Globus pallidus (tissue), 1 donor: ENCODE results near the gene TOMM7.

Experiments used
- DNase-seq: peaks from one replicate; pipeline ENCODE4 v3.0.0-alpha.2; 2015; ENCODE audit warnings: low spot score

Gene TOMM7

DNA sequence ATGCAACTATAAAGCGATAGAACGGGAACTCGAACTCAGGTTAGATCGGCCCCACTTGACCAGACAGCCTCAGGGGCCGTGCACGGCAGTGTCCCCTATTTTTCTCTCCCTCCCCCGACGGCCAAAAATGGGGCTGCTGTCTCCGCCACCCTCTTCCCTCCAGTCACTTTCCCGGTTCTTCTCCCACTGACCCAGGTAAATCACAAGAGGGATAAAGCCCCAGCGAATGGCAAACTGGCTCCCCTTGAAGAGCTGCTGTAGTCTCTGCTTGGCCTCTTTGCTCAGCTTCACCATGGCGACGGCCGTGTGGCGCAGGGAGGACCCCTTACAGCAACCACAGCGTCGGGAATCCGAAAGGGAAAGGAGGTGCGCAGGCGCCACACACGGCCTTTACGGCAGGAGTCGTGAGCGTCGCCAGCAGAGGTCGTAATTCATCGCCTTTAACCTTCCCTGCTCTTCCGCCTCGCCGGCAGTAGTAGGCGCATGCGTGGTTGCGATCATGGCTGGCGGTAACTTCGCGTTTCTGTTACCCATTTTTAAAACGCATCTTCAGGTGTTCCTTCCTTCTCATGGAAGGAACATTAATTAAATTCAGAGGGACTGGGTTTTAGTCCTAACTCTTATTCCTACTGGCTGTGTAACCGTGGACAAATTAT is at the start of gene TOMM7:
Gene TOMM7, minus strand, starts transcription at position 364 of the 656 bp plus-strand sequence. Its CDS starts 70 bp downstream, at position 294.
- peak; percentile 95 for DNase-seq

- DNase-seq, result no peak
These were observed 49.6 kb upstream of the TOMM7 start for GRCh38 chr7:22872096-22872807.

DNA sequence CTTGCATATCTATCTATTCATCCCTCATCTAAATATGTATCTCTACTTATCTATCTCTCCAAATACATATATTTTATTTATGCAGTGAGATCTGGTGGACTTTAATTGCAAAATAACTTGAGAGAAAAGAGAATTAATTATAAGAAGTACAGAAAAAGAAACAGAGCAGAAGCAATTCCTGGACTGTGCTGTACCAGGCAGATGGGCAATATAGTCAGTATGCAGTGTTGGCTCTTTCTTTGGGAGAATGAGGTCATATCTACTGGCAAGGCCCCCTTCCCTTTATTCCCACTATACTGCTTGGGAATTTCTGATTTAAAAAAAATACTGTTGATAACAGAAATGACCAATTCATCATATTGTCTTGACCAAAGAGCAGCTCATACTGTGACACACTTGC is 49.0 kb upstream of the TOMM7 start:
- DNase-seq, result no peak

- DNase-seq, result no peak
These were observed 45.9 kb upstream of the TOMM7 start for GRCh38 chr7:22868509-22868908.

GRCh38 chr7:22867589-22867988 is 44.9 kb upstream of the TOMM7 start:
- DNase-seq, result no peak

DNA sequence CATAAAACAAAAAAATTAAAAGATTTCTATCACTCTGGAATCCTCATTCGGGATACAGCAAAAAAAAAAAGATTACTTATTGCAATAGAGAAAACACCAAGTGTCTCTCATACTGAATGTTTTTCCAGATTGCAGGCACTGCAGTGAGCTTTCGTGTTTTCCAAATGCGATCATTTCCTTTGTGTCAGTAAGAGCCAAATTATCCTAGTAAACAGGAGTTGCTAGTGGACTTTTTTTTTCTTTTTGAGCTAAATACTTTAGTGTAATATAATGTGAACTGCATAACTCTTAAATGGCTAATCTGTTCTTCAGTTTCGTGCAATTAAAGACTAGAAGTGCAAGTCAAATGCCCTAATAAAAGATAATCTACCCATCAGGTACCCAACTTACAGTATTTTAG is 44.4 kb upstream of the TOMM7 start:
- no peak for DNase-seq

DNA sequence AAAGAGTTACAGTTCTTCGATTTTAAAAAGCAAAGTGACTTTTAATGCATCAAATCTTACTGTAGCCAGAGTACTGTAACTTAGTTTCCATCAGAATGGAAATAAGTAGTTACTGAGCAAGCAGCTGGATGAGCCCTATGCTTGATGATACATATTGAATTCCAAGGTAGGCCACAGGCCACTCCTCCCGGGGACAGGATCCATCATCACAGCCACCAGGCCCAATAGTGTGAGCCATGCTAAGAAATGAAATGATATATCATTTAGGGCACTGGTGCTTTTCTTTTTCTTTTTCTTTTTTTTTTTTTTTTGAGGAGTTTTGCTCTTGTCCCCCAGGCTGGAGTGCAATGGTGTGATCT is 42.9 kb upstream of the TOMM7 start:
- DNase-seq, result no peak

GRCh38 chr7:22864855-22865601 is 42.4 kb upstream of the TOMM7 start:
- DNase-seq, result no peak

DNA sequence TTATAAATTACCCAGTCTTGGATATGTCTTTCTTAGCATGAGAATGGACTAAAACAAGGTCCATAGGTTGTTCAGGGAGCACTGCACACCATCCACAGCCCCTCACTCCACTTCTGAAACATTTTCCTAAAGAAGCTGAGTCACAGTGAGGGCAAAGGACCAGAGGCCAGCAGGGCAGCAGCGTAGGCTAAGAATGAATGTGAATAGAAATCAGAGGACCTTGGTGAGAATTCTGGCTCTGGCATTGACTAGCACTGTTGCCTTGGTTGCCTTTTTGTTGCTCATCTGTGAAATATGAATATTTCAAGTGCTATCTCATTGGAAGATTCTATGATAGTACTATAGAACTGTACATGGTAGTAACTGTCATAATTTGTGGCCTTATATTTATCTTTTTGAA is 41.7 kb upstream of the TOMM7 start:
- DNase-seq, result no peak

DNA sequence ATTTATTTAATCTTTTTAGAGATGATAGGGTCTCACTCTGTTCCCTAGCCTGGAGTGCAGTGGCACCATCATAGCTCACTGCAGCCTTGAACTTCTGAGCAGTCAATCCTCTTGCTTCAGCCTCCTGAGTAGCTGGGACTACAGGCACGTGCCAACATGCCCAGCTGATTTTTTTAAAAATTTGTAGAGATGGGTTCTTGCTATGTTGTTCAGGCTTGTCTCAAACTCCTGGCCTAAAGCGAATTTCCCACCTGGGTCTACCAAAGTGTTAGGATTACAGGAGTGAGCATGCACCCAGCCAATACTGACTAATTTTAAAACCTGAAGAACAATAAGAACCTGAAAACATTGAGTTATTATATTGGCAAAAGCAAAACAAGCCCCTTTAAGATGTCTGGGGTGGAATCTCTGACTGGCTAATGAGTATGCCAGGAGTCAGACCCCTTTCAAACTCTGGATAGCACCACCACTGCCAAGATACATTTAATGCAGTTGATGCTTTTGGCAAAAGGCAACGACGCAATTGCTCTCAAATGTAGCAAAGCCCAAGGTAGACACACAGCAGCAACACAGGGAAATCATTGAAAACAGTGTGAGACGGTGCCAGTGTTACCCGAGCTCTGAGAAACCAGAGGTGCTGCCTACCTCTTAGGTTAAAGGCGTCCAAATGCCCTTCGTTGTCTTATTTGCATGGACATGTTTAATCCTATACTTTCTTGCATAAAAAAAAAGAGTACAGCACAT is 40.7 kb upstream of the TOMM7 start:
- DNase-seq, result no peak

GRCh38 chr7:22861576-22861975 is 38.9 kb upstream of the TOMM7 start:
- no peak for DNase-seq

DNA sequence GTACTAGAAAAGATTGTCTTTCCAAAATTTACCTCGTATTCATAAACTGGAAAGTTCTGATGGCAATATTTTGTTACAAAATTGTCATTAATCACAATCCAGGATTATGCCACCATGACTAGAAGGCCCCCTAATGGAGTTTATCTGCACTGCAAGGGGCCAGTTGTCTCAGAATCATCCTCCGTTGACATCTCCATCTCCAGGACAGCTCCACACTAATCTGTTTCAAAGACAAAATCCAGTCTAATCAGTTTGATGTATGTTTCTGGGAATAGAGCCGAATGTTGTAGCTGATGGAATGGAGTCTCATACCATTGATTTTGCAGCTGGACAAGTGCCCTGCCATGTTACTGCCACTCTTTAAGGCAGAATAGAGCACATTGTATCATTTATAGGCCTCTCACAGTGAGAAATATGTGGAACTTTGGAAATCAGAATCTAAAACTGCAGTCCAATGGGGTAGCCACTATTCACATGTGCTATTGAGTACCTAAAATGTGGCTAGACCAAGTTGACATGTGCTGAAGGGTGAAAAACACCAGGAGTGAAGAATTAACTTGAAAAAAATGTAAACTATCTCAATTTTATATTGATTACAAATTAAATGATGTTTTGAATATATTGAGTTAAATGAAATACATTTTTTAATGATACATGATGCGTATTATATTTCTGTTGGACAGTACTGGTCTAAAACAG is 38.3 kb upstream of the TOMM7 start:
- DNase-seq, result peak; percentile 26

DNA sequence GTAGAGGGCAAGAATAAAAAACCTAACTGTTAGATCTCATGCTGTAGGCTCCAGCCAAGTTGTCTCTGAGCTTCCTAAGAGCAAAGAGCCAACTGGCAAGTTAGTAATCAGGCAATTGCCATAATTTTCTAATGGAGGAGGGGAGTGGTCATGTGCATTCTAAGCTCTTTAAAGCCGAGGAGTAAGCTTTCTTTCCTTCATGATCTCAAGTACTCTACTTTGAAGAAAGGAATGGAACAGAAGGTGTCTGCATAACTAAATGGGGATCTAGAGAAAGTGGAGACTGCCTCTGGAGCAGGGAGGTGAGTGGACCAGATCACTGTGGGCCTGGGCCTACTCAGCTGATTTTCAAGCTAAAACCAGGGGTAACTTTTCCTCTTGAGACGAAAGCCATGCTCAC is 37.7 kb upstream of the TOMM7 start:
- DNase-seq, result no peak

GRCh38 chr7:22859641-22860290 is 37.1 kb upstream of the TOMM7 start:
- no peak for DNase-seq

DNA sequence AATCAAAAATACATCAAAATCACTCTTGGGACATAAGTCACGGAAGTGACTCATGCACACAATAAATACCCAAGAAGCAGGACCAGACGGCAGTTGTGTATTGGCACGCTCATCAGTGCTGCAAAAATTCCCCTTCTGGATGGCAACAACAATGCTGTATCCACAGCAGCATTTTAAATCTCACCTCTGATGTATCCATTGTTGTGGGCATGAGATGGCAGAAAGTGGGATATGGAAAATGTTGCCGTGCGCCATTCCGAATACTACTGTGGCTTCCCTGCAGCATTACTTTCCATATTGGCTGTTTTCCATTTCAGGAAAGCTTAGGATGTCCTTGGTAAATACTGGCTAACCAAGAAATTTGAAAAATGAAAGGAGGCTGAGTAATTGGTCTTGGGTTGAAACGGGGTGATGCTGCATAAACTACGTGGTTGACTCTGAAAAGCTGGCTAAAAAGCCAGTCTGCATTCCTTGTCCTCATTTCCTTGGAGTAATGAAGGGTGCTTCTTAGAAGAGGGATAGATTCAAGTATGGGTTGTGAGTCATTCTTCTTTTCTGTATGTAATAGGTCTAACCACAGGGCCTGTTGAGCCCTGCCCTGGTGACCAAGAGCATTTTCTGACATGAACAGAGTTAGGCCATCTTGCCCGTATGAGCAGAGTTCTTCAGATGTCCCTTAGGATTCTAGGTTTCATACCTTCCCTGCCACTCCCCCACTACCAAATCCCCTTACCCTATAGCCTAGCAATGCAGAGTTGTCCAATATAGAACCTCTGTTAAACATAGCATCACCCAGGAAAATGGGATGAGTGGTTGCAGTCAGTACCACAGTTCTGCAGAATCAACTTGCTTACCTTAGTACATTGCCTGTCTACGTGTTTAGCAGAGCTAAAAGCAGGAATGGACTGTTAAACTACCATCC is 36.3 kb upstream of the TOMM7 start:
- DNase-seq, result no peak

DNA sequence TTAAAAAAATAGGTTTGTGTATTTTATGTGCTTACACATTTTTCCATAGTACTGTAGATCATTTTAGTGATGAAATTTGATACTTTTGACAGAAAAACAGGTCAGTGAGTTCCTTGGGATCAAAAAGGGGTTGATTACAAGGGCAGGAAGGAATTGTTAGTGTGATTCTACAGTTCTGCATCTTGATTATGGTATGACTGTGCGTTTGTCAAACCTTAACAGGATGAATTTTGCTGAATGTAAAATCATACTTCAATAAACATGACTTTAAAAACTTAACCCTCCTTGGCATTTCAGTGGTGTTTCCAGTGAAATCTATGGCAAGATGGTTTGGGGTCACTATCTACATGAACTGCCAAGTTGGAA is 35.6 kb upstream of the TOMM7 start:
- DNase-seq, result no peak

GRCh38 chr7:22856416-22856815 is 33.8 kb upstream of the TOMM7 start:
- DNase-seq, result no peak

DNA sequence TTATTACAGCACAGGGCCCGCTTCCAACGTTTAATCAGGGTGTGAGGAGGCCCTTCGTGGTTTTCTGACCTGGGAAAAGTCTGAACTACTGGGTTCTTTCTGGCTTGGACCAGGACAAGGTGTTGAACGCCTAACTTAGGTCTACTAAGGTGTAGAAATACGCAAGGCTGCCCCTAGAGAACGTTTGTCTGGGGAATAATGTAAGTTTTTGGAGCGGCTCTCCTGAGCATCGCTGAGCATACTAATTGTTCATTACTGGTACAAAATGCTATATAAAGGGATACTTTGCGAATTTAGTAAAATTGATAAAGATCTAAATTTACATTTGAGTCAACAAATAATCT is 32.4 kb upstream of the TOMM7 start:
- DNase-seq, result no peak

DNA sequence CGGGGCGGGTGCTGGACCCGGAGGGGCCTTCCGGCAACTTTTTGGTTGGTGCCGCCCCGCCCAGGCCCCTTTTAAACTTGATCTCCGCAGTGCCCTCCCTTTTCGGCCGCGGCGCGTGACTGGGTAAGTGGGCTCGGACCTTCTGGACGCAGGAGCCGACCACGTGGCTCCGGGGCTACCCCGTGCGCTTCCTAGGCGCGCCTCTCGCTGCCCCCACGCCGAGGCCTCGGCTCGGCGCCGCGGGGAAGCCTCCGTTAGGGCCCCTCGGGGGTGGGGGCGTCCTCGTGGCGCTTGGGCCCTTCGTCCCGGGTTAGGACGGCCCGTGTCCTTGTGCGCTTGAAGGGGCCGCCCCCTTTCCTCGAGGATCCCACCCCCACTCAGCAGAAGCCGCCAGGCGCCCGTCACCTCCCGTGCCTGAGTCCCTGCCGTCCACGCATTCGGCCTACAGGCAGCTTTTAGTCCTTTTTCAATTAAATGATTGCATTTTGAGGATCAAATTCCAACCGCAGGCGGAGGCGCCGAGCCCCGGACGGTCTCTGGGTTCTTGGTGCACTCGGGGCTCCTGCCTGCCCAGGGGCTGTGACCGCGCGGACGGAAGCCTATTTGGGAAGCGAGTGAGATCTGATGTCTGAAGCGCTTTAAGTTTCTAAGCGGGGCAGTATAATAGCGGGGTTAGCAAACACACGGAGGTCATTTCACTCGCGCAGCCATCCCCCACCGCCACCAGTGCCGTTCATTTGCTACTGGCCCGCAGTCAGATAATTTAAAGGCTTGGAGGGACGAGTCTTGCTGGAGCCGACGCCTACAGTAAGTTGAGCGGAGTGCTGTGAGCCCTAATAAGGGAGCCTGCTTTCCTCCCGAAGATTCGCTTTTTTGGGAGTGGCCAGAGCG is 31.8 kb upstream of the TOMM7 start:
- DNase-seq, result peak; percentile 55
